RWPE1 (cell line): Measurements from ENCODE around the gene CHRM4.
"Not testable (repeated sequence)": the region's sequence is repeated elsewhere in the genome, so short reads cannot be mapped to it uniquely, and the experiment has no call there.

Experiments used
- CTCF ChIA-PET: fragments of 350-600 bp; sonication (Branson Sonifier 250); formaldehyde crosslinking; extraction: SDS; loops from one replicate; lab custom pipeline; 2021; lab: Yijun Ruan, JAX
- POLR2A ChIA-PET: fragments of 400-600 bp; formaldehyde crosslinking; extraction: SDS; loops from one replicate; lab custom pipeline; 2020; ENCODE audit warnings: antibody characterized with exemption; ENCODE audit not compliant: low non-redundant PET; lab: Yijun Ruan, JAX
- DNase-seq: peaks from one replicate; pipeline ENCODE4 v3.0.0; 2012; ENCODE audit warnings: low spot score
- H3K27ac ChIP-seq: fragments of 450-650 bp; 2 replicates; pipeline ENCODE4 v1.5.1; 2017
- CTCF ChIP-seq: fragments of 450-650 bp; conservative IDR thresholded peaks from 2 replicates; pipeline ENCODE4 v1.5.1; 2017; ENCODE audit warnings: low read depth, mild to moderate bottlenecking

Gene CHRM4

GRCh38 chr11:46377290-46377689, 14.3 kb downstream of the CHRM4 start:
- no peak for TF ChIP-seq CTCF
- POLR2A ChIA-PET = no interaction called here
- CTCF ChIA-PET = interaction anchor here (0.7 to 1.6 kb wide), 3 partner anchors 9 to 25 kb away, joined by 3 to 8 read pairs (median 4); no protein-coding TSS in a partner anchor
- 0 out of 2 replicates have a peak overlapping the region, but pooled peaks have one; percentile 35 for H3K27ac ChIP-seq
- no peak for DNase-seq

DNA sequence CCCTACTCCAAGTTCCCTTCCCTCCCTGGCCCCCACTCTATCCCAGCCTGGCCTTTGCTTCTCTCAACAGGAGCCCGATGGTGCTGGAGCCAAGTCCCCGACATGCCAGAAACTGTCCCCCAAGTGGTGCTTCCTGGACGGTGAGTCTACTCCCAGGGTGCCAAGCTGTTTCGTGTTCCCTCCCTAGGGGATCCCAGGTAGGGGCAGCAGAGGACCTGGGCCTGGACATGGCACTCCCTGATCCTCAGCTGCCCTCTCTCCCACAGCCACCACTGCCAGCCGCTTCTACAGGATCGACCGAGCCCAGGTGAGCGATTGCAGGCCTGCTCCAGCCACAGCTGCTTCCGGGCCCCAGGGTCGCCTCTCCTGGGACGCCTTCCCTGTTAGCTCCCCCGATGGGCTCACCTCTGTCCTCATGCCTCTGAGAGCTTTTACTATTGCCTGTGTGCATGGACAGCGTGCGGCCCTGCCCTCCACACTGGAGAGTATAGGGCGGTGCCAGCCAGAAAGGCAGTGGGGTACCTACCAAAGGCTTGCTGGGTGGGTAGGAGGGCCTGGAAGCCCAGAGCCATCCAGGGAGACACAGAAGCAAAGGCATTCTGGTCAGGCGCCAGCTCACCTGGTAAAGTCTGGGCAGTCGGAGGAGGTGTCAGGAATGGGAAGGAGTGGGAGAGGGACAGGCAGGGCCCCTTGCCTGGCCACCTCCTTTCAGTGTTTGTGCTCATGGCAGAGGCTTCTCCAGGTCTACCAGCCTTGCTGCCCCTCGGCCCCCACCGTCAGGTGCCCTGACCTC, 15.1 kb downstream of the CHRM4 start:
- H3K27ac ChIP-seq = peak overlapping the region; percentile 35
- CTCF ChIA-PET = interaction anchor here (0.6 kb wide), 3 partner anchors 15 to 47 kb away, joined by 3 to 5 read pairs (median 3); partner anchors contain the start of gene CHRM4
- DNase-seq = no peak
- POLR2A ChIA-PET = no interaction called here
- no peak for TF ChIP-seq CTCF

DNA sequence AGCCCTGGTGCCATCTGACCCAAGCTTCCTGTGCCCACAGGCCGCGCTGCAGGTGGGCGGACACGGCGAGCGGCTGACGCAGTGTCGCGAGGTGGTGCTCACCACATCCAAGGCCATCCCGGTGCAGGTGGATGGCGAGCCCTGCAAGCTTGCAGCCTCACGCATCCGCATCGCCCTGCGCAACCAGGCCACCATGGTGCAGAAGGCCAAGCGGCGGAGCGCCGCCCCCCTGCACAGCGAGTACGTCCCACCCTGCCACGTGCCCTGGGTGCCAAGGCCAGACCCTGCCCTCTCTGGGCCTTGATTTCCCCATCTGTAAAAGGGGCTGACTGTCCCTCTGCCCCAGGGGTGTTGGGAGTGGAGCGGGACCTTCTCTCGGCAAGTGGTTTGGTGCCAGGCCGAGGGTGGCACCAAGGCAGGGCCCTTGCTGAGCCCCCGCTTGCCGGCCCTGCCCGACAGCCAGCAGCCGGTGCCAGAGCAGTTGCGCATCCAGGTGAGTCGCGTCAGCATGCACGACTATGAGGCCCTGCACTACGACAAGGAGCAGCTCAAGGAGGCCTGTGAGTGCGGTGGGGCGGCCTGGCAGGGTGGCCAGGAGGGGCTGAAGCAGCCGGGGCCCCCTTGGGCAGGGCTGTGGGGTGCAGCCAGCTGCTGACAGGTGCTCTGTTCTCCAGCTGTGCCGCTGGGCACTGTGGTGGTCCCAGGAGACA, 16.0 kb downstream of the CHRM4 start:
- ChIA-PET CTCF (no interaction called here), POLR2A (no interaction called here)
- peak overlapping the region; percentile 35 for H3K27ac ChIP-seq
- no peak for TF ChIP-seq CTCF
- no peak for DNase-seq

DNA sequence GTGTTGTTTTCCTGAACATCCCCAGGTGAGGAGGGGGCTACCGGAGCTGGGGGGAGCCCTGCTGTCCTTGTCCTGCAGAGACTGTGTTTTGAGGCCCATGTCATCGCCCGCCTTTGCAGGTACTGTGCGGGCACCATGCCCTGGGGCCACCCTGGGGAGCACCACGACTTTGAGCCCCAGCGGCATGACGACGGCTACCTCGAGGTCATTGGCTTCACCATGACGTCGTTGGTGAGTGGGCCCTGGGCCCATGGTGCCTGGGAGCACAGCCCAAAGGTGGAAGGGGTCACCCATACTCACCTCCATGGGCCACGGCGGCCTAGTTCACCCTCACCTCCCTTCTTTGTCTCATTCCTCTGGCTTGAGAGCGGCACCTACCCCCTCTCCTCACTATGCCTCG, 16.8 kb downstream of the CHRM4 start:
- POLR2A ChIA-PET = no interaction called here
- TF ChIP-seq CTCF = no peak
- CTCF ChIA-PET = no interaction called here

GRCh38 chr11:46373787-46374740, 17.5 kb downstream of the CHRM4 start:
- DNase-seq = no peak
- CTCF ChIA-PET = no interaction called here
- H3K27ac ChIP-seq = peak overlapping the region; percentile 36
- POLR2A ChIA-PET = no interaction called here
- TF ChIP-seq CTCF = no peak

More for the DNA sequence above, 16.8 kb downstream of the CHRM4 start:
- no peak for DNase-seq
- no peak overlapping the region for H3K27ac ChIP-seq

- CTCF ChIA-PET = interaction anchor here (0.6 to 0.7 kb wide), 2 partner anchors 9 to 411 kb away, joined by 3 to 4 read pairs; no protein-coding TSS in a partner anchor
- DNase-seq, POLR2A ChIA-PET: not testable (repeated sequence)
- peak overlapping the region; percentile 0 for H3K27ac ChIP-seq
These were observed 19.1 kb downstream of the CHRM4 start for GRCh38 chr11:46372501-46372900.
